GM19372 (cell line): ENCODE data around the gene MVD.

ENCODE experiments used
- ATAC-seq: cut with Tn5 transposase; IDR thresholded peaks from one replicate; pipeline ENCODE4 v1.9.1; 2021; ENCODE audit warnings: mild to moderate bottlenecking, low read depth, moderate library complexity; ENCODE audit not compliant: unreplicated experiment

Gene MVD

GRCh38 chr16:88697831-88698615 lies 35.1 kb upstream of the MVD start:
- no peak for ATAC-seq

- ATAC-seq = no peak
Measured at GRCh38 chr16:88697116-88697830, 34.4 kb upstream of the MVD start.

- no peak for ATAC-seq
Measured at GRCh38 chr16:88696441-88696840, 33.5 kb upstream of the MVD start.

- no peak for ATAC-seq
Measured at GRCh38 chr16:88695753-88696152, 32.9 kb upstream of the MVD start.

DNA sequence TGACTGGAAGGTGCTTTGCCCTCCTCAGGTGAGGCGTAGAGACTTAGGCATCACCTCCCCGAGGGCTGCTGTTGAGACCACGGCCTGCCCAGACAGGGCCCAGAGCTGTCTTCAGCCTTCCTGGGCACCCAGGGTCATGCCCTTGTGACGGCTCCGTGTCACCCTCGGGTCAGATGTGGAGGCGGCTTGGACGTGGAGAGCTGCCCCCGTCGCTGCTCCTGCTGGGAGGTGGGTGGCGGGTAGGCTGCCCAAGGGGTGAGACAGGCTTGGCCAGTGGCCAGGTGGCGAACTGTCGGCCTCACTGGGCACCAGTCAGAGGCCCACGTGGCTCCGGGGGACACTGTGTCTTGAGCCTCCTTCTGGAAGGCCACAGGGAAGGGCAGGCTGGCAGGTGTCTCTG lies 32.3 kb upstream of the MVD start:
- no peak for ATAC-seq

DNA sequence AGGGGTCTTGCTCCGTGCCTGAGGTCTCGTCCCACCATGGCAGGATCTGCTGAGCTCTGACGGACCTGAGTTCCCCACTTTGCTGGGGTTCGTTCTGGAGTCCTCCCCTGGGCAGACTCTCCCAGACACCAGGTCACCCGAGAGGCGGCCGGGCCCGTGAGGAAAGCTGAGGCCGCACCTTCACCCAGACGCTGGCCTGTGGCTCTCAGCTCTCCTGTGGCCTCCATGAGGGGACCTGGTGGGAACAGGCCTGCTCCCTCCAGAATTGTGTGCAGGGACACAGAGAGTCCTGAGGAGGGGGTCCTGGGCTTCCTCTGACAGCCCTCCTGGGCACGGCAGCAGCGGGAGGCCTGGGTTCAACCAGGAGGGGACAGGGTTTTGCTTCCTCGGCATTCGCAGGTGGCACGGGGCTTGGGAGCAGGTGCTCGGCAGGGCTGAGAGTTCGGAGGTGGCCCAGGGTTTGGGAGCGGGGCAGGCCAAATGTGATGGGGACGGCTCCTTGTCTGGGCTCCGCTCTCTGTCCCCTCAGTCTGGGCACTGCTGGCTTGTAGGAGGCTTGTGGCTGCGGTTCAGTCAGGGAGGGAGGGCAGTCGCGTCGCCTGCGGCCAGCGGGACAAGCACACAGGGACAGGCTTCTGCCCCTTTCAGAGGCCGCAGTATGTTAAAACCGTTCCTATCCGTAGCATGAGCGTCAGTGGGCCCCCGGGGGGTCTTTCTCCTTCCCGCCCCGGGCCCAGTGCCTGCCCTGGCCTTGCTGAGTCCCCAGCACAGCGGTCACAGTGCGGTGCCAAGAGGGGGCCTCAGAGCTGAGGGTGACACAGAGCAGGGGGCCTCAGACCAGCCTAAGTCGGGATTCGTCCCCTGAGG lies 31.6 kb upstream of the MVD start:
- no peak for ATAC-seq

DNA sequence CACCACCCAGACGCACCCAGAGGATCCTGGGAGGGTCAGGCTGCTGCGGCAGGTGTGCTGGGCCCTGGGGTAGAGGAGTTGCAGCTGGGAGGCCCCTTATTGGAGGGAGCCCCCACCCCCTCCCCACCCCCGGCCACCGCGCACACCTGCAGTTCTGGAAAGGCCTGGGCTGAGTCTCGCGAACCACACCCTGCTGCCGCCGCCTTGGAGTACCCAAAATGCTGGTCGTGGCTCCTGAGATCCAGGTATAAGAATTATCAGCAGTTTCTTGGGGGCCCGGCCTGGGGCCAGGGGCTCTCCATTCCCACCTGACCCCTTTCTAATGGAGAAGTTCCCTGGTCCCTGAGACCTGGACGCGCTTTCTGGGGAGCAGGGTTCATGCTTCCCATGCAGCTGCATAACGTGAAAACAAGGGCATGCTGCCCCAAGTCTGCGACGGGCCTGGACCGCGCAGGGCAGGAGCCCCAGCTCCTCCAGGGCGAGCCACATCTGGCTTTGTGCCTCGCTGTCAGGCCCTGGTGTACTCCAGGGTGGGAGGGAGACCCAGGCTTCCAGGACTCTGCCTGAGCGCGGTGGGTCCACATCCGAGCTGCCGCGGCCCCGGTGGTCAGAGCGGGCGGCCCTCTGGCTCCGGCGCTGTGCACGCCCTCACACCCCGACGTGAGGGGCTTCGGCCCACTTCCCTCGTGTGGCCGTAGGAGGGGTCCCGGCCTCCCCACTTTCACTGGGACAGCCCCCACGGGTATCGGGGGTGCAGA lies 30.7 kb upstream of the MVD start:
- ATAC-seq = no peak

GRCh38 chr16:88692861-88693260 lies 30.0 kb upstream of the MVD start:
- no peak for ATAC-seq

DNA sequence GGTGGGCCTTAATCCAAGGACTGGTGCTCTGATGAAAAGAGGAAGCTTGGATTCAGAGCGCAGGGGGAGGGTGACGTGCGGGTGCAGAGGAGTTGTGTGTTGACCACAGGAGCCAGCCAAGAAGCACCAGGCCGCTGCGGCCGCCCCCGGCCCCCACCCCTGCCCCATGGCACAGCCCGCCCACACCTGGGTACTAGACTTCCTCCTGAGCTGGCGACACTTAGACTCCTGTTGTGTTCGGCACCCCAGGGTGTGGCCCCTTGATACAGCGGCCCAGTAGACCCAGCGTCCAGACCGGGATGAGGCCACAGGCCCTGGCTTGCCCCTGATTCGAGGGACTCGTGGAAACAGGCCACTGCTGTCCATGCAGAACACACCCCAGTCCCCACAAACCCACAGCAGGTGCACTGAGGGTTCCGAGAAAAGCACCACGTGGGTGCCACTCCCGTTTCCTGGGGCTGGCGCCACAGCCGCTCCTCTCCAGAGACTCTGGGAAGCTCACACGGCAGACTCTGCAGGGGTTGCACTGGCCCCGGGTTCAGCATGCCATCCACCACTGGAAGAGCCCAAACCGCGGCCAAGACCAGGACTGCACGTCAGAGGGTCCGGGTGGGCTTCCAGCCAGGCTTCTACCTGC lies 29.2 kb upstream of the MVD start:
- no peak for ATAC-seq

- no peak for ATAC-seq
Measured at GRCh38 chr16:88691129-88691813, 28.4 kb upstream of the MVD start.

DNA sequence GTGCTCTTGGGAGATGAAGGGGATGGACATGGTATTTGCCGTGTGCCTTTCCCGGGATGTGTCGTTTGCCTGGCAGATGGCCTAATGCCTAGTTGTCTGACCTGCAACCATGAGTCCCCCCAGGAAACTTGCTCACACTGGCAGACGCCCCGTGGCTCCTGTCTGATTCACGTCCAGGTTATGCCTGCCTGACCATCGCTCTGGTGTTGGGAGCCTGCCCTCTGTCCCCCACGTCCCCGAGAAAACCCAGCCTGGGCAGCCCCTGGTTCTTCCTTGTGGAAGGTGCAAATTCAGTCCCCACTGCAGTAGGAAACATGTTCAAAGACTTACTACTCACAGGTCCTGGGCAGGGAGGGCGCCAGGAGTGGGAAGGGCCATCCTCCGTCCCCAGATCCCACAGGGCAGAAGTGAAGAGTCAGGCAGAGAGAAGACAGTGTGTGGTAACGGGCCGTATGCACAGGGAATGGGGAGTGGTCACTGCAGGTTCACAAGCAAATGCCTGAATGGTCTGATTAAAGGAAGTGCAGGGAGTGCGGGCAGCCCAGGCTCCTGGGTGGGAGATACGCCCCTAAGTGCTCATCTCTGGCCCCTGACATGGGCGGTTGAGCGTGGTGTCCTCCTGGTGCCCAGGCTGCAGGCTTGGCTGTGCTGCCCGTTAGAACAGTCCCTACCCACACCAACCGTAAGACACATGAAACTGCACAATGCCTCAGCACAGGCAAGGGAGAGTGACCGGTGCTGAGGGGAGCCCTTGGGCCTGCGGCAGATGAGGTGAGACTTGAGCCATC lies 27.6 kb upstream of the MVD start:
- ATAC-seq = no peak

DNA sequence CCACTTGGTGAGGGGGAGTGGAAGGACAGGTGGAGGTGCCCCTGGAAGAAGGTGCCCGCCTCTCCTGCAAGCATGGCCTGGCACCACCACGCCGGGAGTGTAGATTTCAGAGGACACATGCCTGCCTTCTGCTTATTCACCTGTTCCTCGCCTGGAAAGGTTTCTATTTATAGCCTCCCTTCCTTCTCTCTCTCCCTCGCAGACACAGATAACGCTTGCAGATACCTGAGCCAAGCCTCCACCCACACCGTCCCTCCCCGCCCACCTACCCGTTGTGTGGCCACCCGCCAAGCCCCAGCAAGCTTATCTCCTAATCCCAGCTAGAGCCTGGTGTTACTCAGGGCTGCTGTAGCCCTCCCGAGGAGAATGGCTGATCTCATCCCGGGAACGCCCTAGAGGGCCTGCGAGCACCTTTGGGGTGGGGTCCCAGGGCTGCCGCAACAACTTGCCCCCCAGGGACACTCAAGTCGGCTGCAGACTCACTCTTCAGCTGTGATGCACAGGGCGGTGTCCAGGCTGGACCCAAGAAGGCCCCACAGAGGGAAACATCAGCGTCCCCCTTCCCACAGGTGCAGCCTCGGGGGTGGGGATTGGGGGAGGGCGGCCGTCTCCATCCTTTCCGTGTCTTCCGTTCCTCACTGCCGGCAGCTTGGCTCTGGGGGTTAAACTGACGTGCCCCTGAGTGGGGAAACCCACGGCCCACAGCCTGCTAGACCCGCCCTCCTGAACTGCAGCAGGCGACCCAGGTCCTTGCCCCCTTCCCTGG lies 25.3 kb upstream of the MVD start:
- ATAC-seq = no peak

- no peak for ATAC-seq
Measured at GRCh38 chr16:88687676-88688012, 24.8 kb upstream of the MVD start.

DNA sequence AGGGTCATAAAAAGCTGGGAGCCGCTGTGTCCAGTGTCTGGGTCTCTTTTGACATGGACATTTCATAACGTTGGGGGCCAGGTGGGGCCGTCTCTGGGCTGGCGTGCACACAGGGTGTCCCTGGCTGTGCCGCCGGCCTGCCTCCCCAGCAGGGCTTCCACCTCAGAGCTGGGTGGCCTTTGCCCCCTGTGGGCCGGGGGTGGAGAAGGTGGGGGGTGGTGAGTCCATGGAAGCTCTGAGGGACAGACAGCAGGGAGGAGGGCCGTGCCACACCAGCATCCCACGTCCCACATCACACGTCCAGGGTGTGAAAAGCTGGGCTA lies 24.3 kb upstream of the MVD start:
- no peak for ATAC-seq

DNA sequence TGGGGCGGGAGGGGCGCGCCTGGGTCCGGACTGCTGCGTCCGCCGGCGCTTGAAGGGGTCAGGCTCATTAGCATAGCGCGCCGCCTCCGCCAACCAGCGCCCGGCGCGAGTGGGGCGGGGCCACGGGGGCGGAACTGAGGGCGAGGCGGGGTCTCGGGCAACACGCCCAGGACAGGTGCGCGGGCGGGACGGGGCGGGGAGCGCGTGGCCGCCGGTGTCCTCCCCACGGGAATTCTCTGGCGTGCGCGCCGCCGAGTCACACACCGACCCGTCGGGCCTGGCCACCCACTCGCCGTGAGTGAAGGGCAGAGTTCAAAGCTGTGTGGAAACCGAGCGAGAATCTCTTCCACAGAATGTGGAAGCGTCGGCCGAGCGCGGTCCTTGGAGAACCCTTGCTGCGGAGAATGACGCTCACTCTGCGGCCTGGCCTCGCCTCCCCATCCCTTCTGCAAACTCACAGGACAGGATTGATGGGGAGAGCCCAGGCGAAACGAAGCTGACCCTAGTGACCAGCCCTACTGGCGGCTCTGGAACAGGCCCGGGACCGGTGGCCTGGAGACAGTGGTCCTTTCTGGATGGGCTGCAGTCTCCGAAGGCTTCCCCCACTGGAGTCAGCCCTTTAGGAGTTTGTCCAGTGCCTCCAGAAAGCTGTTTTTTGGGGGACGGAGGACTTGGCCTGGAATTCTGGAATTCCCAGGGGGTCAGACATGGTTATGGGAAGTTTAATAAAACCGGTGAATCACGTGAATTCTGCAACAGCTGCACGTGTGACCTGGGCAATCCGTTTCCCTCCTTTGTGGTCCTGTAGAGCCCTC lies 23.8 kb upstream of the MVD start, which contains the start of gene SNAI3:
Gene SNAI3 (minus strand): TSS at position 69 of the 815 bp plus-strand sequence. CDS start 101 bp downstream, outside the sequence.
- peak; percentile 85 for ATAC-seq

DNA sequence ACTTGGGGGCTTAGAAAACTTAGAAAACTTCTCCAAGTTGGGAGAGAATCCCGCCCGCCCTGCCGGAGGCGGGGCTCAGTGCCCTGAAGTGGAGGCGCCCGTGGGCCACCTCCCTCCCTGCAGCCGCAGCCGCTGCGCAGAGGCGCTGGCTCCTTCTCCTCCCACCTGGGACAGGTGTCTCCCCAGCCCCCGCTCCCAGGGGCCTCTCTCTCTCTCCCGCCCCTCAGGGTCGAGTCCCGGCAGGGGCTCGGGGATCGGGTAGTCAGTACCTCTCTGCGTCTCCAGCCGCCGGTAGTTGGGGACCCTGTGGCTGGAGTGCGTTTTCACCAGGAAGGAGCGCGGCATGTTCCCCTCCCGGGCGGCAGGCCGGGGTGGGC lies 23.2 kb upstream of the MVD start:
- peak; percentile 9 for ATAC-seq
